GM12892 (cell line): Measurements from ENCODE around the gene SUGCT.

Experiments
- POLR2A ChIP-seq: IDR thresholded peaks from 2 replicates; pipeline ENCODE4 v1.6.1; 2011; ENCODE audit warnings: low read depth, low read length, control low read depth
- POLR2AphosphoS5 ChIP-seq: IDR thresholded peaks from 2 replicates; pipeline ENCODE4 v1.6.1; 2011; ENCODE audit warnings: low read depth, low read length, control low read depth
- TAF1 ChIP-seq: IDR thresholded peaks from 2 replicates; pipeline ENCODE4 v1.6.1; 2011; ENCODE audit warnings: low read depth, mild to moderate bottlenecking, control low read depth, low read length, borderline replicate concordance

DNA sequence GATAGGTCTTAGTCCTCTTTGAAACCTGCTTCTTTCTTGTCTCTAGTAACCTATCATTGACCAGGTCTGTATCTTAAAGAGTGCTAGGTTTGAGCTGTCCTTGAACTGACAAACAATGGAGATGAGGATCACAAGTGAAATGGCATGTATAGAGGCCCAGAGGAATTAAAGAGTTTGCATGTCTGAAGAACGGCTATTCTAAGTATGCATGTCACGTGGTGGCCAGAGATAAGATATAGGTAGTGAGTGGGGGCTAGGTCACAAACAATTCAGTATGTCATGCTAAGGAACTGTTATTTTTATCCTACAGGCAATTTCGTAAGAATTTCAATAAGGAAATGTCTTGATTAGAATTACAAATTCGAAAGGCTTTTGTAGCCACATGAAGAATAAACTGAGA is 95.3 kb downstream of the SUGCT start:
- TF ChIP-seq POLR2AphosphoS5 (no peak), TAF1 (no peak), POLR2A (no peak)
